ENCODE data around the gene ADAMTSL1.

DNA sequence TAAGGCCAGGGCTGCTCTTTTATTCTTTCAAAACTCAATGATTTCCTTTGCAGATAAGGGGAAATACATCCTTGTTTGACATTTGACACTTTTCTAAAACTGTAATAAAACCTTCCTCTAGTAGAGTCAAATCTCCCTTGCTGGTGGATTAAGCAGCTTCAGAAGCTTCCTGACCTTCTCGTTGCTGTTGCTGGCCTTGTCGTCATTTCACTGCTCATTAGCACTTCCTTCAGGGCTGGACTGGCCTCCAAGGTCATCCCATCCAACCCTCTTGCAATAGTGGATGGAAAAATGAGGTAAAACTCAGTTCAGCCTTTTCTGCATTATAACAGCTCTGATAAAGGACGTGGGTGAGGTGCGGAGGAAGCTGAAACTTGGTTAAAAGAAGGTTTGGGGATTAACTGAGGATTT lies 1.1 kb upstream of the ADAMTSL1 start:
- TF ChIP-seq, protein P1, sequence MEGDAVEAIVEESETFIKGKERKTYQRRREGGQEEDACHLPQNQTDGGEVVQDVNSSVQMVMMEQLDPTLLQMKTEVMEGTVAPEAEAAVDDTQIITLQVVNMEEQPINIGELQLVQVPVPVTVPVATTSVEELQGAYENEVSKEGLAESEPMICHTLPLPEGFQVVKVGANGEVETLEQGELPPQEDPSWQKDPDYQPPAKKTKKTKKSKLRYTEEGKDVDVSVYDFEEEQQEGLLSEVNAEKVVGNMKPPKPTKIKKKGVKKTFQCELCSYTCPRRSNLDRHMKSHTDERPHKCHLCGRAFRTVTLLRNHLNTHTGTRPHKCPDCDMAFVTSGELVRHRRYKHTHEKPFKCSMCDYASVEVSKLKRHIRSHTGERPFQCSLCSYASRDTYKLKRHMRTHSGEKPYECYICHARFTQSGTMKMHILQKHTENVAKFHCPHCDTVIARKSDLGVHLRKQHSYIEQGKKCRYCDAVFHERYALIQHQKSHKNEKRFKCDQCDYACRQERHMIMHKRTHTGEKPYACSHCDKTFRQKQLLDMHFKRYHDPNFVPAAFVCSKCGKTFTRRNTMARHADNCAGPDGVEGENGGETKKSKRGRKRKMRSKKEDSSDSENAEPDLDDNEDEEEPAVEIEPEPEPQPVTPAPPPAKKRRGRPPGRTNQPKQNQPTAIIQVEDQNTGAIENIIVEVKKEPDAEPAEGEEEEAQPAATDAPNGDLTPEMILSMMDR (IDR thresholded peaks at IDR 0.05; ENCODE audit: insufficient read depth, low read length) = no peak
- TF ChIP-seq GABPA (IDR thresholded peaks at IDR 0.05; ENCODE audit: low read depth) = no peak

Data from HL-60 (cell line).